GM18861 (cell line): ENCODE measurements around the gene LOXL4.

Experiments
- ATAC-seq: cut with Tn5 transposase; IDR thresholded peaks from one replicate; pipeline ENCODE4 v1.9.1; 2021; ENCODE audit not compliant: unreplicated experiment

Gene LOXL4

GRCh38 chr10:98295907-98296306 is 27.9 kb upstream of the LOXL4 start:
- no peak for ATAC-seq

DNA sequence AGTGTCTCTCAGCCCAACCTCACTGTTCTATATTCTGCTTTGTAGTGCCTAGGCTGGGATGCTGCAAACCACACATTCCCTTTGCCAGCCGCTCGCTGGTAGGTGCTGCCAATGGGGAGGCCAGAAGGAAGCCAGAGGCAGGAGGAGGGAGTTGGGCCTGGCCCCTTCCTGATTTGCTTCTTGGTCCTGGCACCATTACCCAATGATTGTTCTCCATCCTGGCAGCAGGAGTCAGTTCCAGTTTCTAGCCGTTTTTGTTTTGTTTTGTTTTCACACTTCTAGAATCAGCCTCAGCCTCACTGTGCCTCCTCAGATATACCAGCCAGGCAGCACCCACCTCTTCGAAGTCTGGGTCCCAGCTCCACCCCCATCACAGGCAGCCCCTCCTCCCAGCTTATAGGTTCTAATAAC is 27.4 kb upstream of the LOXL4 start:
- ATAC-seq, result no peak

- no peak for ATAC-seq
These were observed 26.3 kb upstream of the LOXL4 start for GRCh38 chr10:98294270-98294627.

DNA sequence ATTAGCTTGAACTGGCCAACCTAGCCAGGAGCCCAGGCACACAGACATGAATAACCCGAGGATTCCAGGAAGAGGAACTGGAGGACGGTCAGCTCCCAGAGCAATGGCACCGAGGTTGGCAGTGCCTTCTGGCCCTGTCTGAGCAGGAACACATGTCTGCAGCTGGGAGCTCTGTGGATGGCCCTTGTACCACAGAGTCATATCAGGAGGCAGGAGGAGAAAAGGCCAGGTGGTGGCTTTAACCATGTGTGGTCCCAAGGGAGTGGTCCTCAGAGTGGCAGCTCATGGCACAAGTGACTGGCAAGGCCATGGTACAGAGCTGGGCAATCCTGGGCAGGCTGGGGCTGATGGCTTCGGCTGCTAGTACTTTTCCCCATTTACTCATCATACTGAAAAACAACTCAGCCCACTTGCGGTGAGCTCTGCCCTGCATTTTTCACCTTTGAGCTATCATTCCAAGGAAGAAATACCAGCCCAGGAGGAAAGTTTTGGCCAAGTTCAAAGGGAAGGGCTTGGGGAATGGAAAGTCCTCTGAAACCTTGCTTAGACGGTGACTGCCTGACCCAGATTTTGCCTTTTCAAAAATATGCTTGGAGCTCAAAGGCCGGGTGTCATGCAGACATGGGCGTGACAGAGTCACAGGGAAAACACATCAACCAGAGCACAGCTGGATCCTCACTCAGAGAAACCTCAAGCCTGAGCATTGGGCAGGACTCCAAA is 25.7 kb upstream of the LOXL4 start:
- ATAC-seq, result no peak

DNA sequence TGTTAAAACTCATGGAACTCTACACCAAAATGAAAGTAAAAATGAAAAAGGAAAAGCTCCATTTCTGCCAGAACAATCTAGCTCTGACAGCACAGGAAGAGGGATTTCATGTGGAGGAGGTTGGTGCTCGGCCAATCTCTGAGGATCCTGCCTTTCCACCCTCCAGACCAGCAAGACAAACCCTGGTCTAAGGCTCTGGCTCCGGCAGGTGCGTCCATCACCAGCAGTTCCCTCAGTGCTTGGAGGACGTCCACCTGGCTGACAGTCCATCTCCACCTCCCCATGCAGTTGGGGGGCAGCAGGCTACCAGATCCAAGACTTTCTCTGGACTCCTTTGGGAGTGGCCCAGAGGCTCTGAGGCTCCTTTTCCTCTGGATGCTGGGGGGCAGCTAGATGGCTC is 25.0 kb upstream of the LOXL4 start:
- no peak for ATAC-seq

DNA sequence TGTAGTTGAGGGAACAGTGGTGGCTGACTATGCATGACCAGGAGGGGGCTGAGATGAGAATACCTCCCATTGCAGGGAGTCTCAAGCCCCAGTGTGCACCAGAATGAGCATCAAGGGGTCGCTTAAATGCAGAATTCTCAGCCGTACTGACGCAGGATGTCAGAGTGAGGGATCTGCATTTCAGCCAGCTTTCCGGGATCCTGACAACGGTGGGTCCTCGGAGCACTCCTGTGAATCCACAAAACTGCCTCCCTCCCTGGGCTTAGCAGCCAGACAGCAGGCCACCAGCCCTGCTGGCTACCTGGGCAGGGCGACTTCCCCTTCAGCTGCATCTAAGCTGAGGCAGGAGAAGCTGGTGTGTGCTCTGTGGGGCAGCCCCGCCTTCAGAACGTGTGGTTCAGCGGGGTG is 21.8 kb upstream of the LOXL4 start:
- ATAC-seq, result no peak

DNA sequence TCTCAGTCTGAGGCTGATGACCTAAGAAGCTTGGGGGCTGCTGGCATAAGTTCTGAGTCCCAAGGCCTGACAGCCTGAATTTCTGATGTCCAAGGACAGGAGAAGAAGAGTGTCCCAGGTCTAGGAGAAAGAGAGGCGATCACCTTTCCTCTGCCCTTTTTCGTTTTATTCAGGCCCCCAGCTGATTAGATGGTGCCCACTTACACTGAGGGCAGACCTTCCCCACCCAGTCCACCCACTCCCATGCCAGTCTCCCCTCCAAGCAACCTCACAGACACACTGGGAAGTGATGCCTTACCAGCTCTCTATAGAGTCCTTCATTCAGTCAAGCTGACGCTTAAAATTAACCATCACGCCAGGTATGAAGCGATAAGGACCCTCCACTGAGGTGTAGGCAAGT is 19.3 kb upstream of the LOXL4 start:
- ATAC-seq, result no peak

DNA sequence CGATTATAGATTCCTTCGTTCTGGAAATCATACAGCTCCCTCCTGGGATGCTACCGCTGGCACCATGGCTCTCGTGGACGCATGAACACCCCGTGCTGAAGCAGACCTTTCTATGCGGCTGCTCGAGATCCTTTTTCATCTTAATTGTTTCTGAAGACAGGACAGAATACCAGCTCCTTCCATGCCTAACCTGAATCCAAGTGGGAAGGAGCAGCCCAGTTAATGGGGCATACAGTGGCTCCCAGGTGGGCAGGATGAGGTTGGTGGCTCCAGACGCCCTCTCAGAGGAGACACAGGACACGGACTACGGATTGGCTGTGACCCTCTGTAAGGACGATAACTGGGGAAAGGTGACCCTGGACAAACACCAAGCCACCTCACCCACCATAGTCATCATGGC is 18.4 kb upstream of the LOXL4 start:
- ATAC-seq, result no peak

- no peak for ATAC-seq
These were observed 17.4 kb upstream of the LOXL4 start for GRCh38 chr10:98285416-98285815.

- no peak for ATAC-seq
These were observed 8.3 kb upstream of the LOXL4 start for GRCh38 chr10:98276311-98276710.

GRCh38 chr10:98274562-98274961 is 6.6 kb upstream of the LOXL4 start:
- ATAC-seq, result no peak

DNA sequence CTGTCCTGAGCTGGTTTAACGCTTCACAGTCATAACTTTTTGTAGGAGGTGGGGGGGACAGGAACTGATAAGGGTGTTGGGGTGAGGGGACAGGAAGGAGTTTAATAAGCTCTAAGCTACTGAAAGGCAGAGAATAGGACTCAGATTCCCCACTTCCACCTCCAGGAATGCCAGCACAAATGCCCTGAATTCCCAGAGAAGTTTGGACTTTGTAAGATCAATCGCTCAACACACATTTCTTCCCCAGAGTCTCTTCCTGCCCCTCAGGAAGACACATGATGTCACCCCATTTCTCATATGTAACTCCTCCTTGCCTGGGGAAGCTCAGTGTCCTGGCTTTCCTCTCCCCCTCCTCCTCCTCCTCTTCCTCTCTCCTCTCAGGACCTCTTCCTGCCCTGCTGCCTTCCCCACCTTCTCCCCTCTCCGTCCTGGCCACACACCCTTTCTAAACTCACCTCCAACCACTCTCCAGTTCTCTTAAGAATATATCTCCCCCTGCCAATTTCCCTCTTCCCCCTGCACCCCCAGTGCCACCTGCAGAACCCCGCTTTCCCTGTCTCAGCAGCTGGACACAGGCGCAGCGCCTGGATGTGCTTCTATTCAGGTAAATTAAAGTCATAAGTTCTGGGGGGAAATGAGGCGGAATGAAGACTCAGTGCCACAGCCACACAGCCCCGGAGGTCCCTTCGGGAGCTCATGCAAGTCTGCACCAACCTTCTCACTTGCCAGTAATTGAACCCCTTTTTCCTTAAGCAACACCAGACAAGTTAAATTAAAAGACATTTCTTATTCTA is 5.3 kb upstream of the LOXL4 start:
- no peak for ATAC-seq

DNA sequence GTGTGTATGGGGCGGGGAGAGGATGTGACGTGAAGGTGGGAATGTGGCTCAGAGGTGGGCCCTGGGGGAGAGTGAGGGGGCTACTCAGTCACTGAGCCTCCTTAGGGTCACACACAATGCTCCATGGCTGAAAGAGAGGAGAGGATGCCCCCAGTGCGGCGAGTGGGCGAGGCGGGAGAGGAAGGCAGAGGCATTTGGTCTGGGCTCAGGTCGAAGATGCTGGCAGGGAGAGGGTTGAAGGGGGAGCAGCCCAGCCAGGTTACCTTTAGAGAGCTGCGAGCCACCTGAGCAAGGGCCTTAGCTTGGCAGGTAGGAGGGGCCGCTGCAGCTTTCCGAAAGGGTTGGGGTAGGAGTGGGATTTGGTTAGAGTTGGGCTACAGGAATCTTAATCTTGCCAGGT is 4.7 kb upstream of the LOXL4 start:
- ATAC-seq, result no peak

- ATAC-seq, result no peak
These were observed 4.3 kb upstream of the LOXL4 start for GRCh38 chr10:98272245-98272644.

DNA sequence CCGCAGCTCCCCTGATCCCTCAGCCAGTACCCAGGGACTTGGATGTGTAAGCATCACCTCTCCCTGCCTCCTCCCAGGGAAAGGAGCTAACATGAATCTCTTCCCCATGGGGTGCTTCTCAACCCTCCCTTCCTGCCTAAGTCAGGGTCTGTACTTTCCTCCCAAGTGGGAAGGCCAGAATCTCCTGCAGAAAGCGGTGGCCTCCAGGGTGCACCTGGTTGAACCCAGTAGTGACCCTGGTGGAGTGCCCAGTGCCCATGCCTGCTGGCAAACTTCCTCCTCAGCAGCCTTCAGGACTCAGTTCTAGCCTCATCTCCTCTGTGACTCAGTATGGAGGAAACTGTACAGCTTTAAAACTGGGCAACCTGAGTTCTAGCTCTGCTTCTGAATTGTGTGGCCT is 2.8 kb upstream of the LOXL4 start:
- ATAC-seq, result no peak

DNA sequence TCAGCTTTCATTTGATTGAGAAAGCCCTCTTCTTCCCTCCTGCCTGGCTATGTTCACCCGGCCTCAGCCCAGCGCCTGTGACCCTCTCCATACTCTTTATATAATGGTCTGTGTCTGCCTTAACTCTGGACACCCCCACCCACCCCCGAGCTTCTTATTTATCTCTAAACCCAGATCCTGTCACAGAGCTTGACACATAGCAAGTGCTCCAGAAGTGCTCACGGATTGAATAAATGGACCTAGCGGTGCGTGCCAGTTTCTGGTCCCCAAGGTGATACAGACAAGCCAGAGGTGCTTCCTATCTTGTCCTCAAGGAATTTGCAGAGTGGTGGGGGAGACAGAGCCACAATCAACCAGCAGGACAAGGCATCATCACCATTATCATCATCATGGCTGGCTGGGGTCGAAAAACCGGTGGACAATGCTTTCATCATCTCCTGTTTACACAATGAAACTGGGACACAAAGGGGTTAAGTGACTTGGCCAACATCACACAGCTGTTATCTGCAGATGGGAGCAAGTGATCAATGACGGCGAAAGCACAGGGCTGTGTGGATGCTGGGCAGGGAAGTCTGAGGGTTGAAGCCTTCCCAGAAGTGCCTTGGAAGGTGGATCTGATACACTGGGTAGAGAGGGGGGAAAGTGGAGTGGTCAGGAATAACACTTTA is 2.2 kb upstream of the LOXL4 start:
- ATAC-seq, result no peak

DNA sequence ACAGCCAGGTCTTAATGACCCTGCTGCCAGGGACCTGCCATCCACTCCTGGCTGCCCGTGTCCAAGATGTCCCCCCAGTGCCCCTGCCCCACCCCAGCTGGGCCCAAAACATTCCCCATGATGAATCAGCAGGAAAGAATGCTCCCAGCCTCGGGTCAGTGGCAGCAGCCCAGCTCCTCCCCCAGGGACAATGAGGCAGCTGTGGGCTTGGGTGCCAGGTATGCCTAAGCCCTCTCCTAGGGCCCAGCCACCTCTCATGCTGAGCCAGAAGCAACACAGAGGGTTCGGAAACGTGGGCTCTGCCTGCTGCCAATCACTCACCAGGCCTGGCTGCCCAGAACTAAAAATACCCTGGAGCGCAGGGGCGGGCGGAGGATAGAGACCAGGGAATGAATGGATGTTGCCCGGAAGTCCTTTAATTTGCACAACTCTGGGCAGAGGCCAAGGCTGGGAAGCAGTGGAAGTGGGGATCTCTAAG is 1.5 kb upstream of the LOXL4 start:
- ATAC-seq, result no peak

DNA sequence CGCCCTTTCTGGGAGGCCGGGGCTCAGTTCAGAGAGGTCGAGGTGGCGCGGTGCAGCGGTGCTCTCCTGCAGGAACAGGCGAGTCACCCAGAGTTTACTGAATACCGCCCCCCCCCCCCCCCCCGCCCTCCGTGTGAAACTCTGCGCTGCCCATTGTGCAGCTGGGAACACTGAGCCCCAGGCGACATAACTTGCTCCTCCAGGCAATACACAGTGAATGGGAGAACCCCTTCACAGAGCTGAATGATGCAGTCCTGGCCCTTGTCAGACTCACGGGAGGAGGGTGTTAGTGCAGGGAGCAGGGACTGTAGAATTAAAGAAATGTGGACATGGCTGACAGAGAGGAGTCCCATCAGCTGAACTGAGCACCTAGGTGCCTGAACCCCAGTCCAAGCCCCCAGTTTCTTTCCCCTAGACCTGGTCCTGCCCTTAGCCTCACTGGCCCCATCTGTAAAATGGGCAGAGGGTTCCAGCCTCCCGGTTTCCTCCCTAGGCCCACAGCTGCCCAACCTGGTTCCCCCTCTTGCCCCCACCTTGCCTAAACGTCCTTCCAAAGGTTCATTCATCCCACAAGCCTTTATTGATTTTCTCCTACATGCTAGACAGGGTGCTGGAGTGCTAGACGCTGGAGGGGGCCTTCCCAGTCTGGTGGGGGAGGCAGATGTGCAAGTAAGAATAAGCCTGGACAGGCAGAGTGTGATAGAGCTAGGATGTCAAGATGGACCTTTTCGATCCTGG is 869 bp upstream of the LOXL4 start:
- no peak for ATAC-seq

GRCh38 chr10:98267069-98267893 is 713 bp downstream of the LOXL4 start:
- no peak for ATAC-seq

DNA sequence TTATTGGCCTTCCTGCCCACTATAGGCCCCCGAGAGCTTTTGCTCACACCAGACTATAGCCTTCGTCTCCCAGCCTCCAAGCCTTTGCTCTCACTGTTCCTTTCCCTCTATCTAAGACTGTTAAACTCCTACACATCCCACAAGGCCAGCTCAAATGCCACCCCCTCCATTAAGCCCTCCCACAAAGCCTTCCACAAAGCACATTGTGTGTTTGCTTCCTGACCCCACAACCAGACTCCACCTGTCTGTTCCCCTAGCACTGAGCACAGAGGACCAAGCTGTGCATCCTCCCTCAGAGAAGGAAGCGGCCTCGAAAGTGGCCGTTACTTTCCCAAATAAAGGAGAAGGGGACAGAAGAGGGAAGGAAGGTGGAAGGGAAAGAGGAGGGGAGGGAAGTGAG is 1.3 kb downstream of the LOXL4 start:
- ATAC-seq, result no peak
